H54 (cell line): ENCODE data around the gene ADAMTS18.
A peak's percentile ranks its signal among the peaks of the same experiment; 100 is the strongest.

Experiments used
- DNase-seq: peaks from one replicate; pipeline ENCODE4 v3.0.0; 2011; ENCODE audit warnings: low spot score, mixed read lengths; ENCODE audit not compliant: insufficient read length
- FAIRE-seq: peaks from 3 replicates; lab custom pipeline; 2011; peaks lifted over from hg19 to GRCh38; lab: Jason Lieb, UNC
- POLR2A ChIP-seq: IDR thresholded peaks from 2 replicates; pipeline ENCODE4 v1.6.1; 2011; ENCODE audit warnings: low read depth, mild to moderate bottlenecking, low read length

ADAMTS18 gene

GRCh38 chr16:77238593-77238992 is 196.2 kb downstream of the ADAMTS18 start:
- no peak for FAIRE-seq
- DNase-seq = no peak
- TF ChIP-seq POLR2A = no peak

- DNase-seq (peak; percentile 51), FAIRE-seq (peak; percentile 78)
- TF ChIP-seq POLR2A = no peak
Measured at GRCh38 chr16:77236063-77236511, 198.7 kb downstream of the ADAMTS18 start.

- DNase-seq (peak; percentile 34), FAIRE-seq (peak; percentile 69)
- 0 out of 2 replicates have a peak, but pooled peaks have one; percentile 19 for TF ChIP-seq POLR2A
Measured at GRCh38 chr16:77234611-77235010, 200.2 kb downstream of the ADAMTS18 start.

DNA sequence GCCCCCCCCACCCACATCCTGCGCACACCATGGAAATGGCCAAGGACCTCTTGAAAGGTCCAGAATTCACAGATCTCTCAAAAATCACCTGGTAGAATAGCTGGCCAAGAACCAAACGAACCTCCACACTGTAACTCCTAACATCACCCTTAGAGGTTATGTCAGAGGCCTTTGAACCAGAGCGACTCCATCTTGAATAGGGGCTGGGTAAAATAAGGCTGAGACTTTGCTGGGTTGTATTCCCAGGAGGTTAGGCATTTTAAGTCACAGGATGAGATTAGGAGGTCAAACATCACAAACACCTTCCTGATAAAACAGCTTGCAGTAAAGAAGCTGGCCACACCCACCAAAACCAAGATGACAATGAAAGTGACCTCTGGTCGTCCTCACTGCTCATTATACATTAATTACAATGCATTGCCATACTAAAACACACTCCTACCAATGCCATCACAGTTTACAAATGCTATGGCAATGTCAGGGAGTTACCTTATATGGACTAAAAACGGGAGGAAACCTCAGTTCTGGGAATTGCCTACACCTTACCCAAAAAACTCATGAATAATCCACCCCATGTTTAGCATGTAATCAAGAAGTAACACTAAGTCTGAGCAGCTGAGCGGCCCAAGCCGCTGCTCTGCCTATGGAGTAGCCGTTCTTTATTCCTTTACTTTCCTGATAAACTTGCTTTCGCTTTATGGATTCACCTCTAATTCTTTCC is 200.9 kb downstream of the ADAMTS18 start:
- FAIRE-seq = no peak
- DNase-seq = no peak

More for the DNA sequence above, 200.9 kb downstream of the ADAMTS18 start:
- no peak for TF ChIP-seq POLR2A
